Endometrium (tissue), 2 donors: ENCODE data around the gene KCTD11.

Experiments used
- FAIRE-seq: peaks from 2 replicates; lab custom pipeline; 2012; peaks lifted over from hg19 to GRCh38; lab: Jason Lieb, UNC
- donor health status: control.
- donor health status: control.

KCTD11 gene

DNA sequence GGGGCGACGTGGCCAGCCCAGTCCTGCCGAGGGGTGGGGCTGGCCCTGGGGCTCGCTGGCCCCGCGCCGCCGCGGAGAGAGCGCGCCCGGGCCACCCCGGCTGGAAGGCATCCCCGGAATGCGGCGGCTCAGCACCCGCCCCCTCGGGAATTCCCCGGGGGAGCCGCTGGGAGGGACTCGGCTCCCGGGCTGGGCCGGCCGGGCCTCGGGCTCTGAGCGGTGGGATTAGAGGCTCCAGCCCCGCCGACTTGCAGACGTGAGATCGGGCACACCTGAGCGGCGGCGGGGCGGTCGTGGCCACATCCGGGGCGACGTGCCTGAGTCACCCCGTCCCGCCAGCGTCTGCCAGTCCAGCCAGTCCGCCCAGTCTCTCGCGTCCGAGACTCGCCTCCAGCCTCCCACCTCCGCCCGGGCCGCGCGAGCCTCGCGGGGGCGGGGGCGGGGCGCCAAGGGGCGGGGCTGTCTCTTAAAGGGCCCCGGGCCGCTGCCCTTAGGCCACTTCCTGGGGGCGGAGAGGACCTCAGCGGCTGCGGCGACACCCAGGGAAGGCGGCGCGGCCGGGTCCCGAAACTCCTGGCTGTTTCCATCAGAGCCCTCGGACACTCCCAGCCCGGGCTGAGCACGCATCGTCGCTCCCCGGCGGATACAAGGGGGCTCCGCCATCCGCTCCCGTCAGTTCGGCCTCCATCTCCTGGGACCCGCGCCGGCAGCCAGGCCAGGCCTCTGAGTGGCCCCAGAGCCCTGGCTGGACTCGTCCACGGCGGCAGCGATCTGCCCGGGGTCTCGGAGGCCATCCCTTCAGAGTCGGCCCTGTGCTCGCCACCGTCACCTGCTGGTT, at the start of gene KCTD11:
Gene KCTD11 (plus strand): TSS at position 498 of the 838 bp plus-strand sequence.
- no peak for FAIRE-seq

DNA sequence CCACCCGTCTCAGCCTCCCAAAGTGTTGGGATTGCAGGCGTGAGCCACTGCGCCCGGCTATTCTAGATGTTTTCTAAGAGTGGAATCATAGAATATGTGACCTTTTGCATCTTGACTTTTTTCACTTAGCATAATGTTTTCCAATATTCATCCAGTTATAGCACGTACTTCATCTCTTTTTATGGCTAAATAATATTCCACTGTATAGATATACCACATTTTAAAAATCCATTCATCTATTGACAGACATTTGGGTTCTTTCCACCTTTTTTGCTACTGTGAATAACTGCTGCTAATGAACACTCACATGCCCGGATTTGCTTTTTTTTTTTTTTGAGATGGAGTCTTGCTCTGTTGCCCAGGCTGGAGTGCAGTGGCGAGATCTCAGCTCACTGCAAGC, 47.8 kb upstream of the KCTD11 start:
- no peak for FAIRE-seq

- FAIRE-seq, result peak; percentile 95
Measured at GRCh38 chr17:7306911-7307685, 44.9 kb upstream of the KCTD11 start, which contains the start of gene EIF5A. Gene EIF5A (plus strand): TSS chr17:7307628. CDS start chr17:7309636, 2,008 bp downstream.

GRCh38 chr17:7307686-7308624, 44.0 kb upstream of the KCTD11 start:
- no peak for FAIRE-seq

DNA sequence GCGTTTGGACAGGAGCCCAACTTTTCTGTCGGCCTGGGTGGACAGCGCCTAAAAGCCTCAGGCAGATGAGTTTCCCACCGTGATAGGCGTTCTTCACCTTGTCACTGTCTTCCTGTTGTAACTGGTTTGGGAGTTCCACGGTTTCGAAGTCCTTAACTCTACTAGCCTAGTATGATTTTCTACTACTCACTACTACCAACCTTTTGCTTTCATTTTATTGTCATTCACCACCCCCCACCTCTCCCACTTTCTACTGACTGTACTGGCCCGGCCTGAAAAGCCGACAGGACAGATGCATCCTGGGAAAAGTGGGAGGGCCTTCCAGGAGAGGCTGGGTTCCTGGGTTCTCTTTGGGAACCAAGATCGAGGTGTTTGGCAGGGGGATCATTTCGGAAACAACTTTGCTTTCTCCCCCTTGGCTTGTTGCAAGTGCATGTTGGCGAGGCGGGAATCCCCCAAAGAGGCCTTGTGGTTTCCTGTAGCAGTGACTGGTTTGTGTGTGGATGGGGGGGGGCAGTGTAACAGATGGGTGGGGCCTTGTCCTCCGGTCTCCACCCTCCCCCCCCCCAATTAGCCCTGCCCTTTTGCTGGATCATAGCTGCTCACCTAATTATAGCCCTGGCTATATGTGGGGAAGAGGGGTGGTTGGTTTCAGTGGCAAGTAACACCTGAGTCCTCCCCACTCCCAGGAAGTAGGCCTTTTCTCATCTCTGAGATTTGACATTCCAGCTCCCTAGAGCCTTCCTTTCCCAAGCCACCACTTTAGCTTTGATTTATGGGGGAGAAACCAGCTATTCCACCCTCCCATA, 43.1 kb upstream of the KCTD11 start:
- FAIRE-seq, result peak; percentile 60

GRCh38 chr17:7309628-7310027, 42.3 kb upstream of the KCTD11 start:
- no peak for FAIRE-seq

DNA sequence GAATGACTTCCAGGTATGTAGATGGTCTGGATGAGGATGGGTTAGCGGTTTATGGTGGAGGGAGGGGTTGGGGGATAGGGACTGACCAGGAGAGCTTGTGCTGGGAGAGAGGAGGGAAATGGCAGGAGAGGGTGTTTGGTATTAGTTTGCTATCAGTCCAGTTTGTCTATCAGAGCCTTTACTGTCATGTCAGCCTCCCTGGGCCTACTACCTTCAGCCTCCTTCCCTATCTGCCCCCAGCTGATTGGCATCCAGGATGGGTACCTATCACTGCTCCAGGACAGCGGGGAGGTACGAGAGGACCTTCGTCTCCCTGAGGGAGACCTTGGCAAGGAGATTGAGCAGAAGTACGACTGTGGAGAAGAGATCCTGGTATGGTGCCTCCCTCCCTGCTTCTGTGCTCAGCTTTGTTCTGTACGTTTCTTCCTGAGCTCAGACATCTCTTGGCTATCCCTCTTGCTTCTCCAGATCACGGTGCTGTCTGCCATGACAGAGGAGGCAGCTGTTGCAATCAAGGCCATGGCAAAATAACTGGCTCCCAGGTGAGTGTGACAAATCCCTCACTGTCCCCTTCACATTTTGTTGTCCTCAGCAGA, 40.8 kb upstream of the KCTD11 start:
- no peak for FAIRE-seq

GRCh38 chr17:7312432-7313087, 39.4 kb upstream of the KCTD11 start:
- no peak for FAIRE-seq

DNA sequence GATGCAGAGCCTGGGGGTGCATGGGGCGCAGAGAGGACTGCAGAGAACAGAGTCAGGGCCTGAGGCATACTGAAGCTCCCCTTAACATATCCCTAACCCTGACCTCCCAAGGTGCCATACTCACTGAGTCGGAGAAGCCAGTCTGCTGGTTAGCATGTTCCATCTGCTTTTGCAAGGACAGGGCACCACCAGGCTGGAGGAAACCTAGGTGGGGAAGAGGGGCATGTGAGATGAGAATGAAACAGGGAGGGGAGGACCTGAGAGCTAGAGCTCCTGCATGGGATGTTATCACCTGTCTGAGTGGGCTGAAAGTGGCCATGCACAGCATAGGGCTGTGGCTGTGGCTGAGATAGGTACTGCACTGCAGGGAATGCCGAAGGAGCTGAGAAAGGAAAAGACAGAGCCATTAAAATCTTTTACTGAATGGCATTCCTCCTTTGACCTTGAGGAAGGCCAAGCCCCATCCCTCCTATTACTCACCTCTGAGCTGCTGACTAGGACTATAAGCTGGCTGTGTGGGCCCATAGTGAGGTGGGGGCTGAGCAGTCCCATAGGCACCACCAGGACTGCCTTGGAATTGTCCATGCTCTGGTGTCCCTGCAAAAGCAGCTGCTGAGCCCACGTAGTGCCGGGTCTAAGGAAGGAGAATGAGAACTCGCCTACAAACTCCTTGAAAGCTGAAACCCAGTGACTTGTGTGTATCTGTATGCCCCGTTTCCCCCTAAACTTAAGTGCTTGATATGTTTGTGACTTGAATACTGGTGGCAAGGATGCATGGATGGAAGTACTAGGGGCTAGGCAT, 38.7 kb upstream of the KCTD11 start:
- no peak for FAIRE-seq

- FAIRE-seq, result no peak
Measured at GRCh38 chr17:7313890-7314718, 37.9 kb upstream of the KCTD11 start.

DNA sequence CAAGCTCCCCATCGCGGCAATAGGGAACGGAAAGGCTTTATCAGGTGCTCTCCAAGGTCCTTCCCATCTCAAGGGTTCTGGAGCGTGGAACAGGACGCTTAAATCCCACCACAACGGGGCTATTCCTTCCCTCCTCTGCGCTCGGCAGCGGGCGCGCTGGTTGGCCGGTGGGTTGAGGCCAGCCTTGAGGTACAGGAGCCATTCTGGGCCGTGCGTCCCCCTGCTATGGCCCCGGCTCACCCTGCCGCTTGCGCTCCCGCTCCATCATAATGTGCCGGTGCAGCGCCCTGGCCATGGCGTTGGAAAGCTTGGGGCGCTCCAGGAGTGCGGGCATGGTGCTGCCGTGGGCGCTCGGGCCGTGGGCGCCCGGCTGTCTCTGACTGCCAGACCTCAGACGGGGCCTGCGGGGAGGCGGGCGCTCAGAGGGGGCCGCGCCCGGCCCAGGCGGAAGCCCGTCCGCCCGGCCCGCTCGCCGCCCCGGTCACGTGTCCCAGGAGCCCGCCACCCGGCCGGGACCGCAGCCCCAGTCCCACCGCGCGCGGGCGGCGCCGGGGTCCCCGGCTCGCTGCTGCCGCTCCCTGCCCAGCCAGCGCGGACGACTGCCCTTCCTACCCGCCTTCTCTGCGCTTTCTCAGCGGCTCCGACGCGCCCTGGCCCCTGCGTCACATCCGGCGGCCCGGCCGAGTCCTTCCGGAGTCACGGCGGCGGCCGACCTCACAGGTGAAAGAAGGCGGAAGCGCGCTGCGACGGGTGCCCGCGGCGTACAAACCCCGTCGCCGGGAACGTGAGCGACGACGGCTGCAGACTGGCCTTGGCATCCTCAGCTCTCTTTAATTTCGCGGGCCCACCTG, 37.0 kb upstream of the KCTD11 start, which contains the start of gene GPS2:
Gene GPS2 (minus strand): TSS at position 642 of the 851 bp plus-strand sequence. CDS start 308 bp downstream, at position 334.
- no peak for FAIRE-seq

- no peak for FAIRE-seq
Measured at GRCh38 chr17:7315570-7316235, 36.3 kb upstream of the KCTD11 start.

GRCh38 chr17:7317161-7317803, 34.7 kb upstream of the KCTD11 start:
- no peak for FAIRE-seq

GRCh38 chr17:7318121-7318860, 33.7 kb upstream of the KCTD11 start:
- no peak for FAIRE-seq

DNA sequence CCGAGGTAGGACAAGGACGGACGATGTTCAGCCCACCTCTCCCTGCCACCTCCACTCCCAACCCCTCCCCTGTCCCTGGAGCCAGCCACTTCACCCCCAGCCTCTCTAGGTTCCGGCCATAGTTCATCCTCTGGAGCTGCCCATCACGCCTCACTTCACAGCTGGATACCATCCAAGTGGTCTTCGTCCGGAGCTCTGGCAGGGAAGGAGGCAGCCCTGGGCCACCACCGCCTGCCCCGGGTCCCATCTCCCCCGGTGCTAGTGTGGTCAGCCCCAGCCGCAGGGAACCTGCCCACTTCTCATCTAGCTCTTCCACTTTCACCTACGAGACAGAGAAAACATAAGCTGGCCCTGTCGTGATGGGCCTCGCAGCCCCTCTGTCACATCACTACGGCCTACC, 30.5 kb upstream of the KCTD11 start:
- FAIRE-seq, result no peak
